ENCODE data around the gene KCNN3.

The KCNN3 gene

GRCh38 chr1:154855186-154855851 lies 14.8 kb downstream of the KCNN3 start:
- DNase-seq (ENCODE audit: low read depth) = no peak
- H3K4me3 ChIP-seq (ENCODE audit: low read depth, low read length) = no peak overlapping the region
- TF ChIP-seq CTCF (conservative IDR thresholded peaks at IDR 0.05; ENCODE audit: low read depth, low read length) = no peak

- no peak for TF ChIP-seq CTCF (conservative IDR thresholded peaks at IDR 0.05; ENCODE audit: low read depth, low read length)
- DNase-seq (ENCODE audit: low read depth) = no peak
- no peak overlapping the region for H3K4me3 ChIP-seq (ENCODE audit: low read depth, low read length)
Observed at GRCh38 chr1:154852845-154853244, 17.2 kb downstream of the KCNN3 start.

GRCh38 chr1:154851392-154852177 lies 18.5 kb downstream of the KCNN3 start:
- DNase-seq (ENCODE audit: low read depth) = no peak
- TF ChIP-seq CTCF (conservative IDR thresholded peaks at IDR 0.05; ENCODE audit: low read depth, low read length) = no peak
- H3K4me3 ChIP-seq (ENCODE audit: low read depth, low read length) = no peak overlapping the region

- no peak for DNase-seq (ENCODE audit: low read depth)
- H3K4me3 ChIP-seq (ENCODE audit: low read depth, low read length) = no peak overlapping the region
- no peak for TF ChIP-seq CTCF (conservative IDR thresholded peaks at IDR 0.05; ENCODE audit: low read depth, low read length)
Observed at GRCh38 chr1:154849645-154850131, 20.4 kb downstream of the KCNN3 start.

- no peak for DNase-seq (ENCODE audit: low read depth)
- H3K4me3 ChIP-seq (ENCODE audit: low read depth, low read length) = no peak overlapping the region
- TF ChIP-seq CTCF (conservative IDR thresholded peaks at IDR 0.05; ENCODE audit: low read depth, low read length) = no peak
Observed at GRCh38 chr1:154848983-154849382, 21.1 kb downstream of the KCNN3 start.

- no peak for TF ChIP-seq CTCF (conservative IDR thresholded peaks at IDR 0.05; ENCODE audit: low read depth, low read length)
- H3K4me3 ChIP-seq (ENCODE audit: low read depth, low read length) = no peak overlapping the region
- DNase-seq (ENCODE audit: low read depth) = no peak
Observed at GRCh38 chr1:154847891-154848290, 22.2 kb downstream of the KCNN3 start.

All from choroid plexus epithelial cell (primary cell).